ENCODE data around the gene HACD3. TPM values are rescaled to one million over a fixed set of nuclear protein-coding genes. Genes with fewer than 3 reads are reported as not detected.
"Not testable (repeated sequence)": the region's sequence is repeated elsewhere in the genome, so short reads cannot be mapped to it uniquely, and the experiment has no call there.

The HACD3 gene
- total RNA-seq, 2 experiments from 2014 or later = 26.1 to 29.1 TPM

DNA sequence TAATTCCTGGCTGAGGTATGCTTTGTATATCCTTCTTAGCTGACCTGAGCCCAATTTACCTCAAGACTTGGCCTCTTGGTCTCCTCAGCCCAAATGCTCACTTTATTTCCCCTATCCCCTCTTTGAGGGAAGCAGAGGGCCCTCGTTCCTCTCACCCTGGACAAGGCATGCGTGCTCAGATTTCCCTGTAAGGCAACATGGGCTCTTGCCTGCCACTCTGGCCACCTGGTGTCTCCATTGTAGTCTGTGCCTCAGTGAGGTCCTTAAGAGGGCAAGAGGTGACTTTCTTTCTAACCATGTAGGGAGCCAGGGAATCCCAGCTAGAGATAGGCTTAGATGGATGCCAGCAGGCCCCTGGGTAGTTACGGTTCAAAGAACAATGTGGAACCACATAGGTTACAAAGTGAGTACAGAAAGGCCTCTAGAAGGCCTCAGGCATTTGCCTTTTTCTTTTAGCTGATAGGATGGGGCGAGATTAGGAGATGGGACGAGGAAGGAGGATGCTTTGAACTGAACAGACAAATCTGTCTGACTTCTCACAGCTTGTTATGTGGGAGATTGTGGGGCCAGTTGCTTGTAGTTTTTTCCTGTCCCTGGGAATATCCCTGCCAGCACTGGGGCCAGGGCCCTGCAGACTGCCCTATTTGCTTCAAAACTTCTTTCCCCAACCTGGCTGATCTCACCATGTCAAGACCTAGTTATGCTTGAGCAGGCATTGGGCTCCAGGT lies 81.8 kb downstream of the HACD3 start:
- peak overlapping the region; percentile 97 for H3K4me3 Mint-ChIP-seq
- H3K36me3 Mint-ChIP-seq = peaks cover 1% of the 10 kb centered on the region
- no peaks in the 10 kb centered on the region for H3K27me3 Mint-ChIP-seq
- peaks cover 27% of the 10 kb centered on the region for H3K4me1 Mint-ChIP-seq (ENCODE audit: low read depth)
- CTCF ChIA-PET = interaction anchor here (0.7 to 2.7 kb wide), 6 partner anchors 10 to 251 kb away, joined by 3 to 14 read pairs (median 4); no protein-coding TSS in a partner anchor
- no peaks in the 10 kb centered on the region for H3K9me3 Mint-ChIP-seq
- intact Hi-C loops (cut with micrococcal nuclease) = loop anchor here (1.0 to 10.0 kb wide), 2 partner anchors 95 to 683 kb away; partner anchors contain the start of genes DIS3L and DPP8
- DNase-seq = no peak
- peak overlapping the region; percentile 97 for H3K27ac Mint-ChIP-seq
- POLR2A ChIA-PET = interaction anchor here (1.6 to 2.5 kb wide), 4 partner anchors 9 to 221 kb away, joined by 5 to 11 read pairs (median 8); partner anchors contain the start of genes HACD3 and SLC24A1

DNA sequence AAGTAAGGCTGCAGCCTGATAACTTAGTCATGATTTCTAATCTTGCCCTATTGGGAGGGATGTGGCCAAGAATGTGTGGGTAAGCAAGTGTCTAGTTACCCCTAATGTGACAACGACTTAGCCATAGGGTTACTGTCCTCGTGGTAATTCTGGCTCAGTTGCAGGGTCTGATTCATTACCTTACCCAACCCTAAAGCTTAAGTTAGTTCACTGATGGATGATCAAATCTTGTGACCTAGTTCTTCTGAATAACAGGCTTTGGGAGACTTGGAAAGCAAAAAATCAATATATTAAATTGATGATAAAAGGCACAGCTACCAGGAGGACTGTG lies 82.3 kb downstream of the HACD3 start:
- H3K9me3 Mint-ChIP-seq = no peaks in the 10 kb centered on the region
- H3K36me3 Mint-ChIP-seq = peaks cover 1% of the 10 kb centered on the region
- H3K4me3 Mint-ChIP-seq = no peak overlapping the region
- CTCF ChIA-PET = interaction anchor here (0.7 to 2.7 kb wide), 5 partner anchors 10 to 250 kb away, joined by 3 to 14 read pairs (median 3); no protein-coding TSS in a partner anchor
- H3K27me3 Mint-ChIP-seq = no peaks in the 10 kb centered on the region
- intact Hi-C loops (cut with micrococcal nuclease) = loop anchor here (10.0 kb wide), 1 partner anchor 682 kb away; the partner anchor contains the start of gene DIS3L
- POLR2A ChIA-PET = interaction anchor here (1.9 to 2.5 kb wide), 2 partner anchors 9 to 82 kb away, joined by 7 to 11 read pairs; partner anchors contain the start of genes HACD3 and SLC24A1
- DNase-seq = no peak
- no peak overlapping the region for H3K27ac Mint-ChIP-seq
- H3K4me1 Mint-ChIP-seq (ENCODE audit: low read depth) = peaks cover 27% of the 10 kb centered on the region

DNA sequence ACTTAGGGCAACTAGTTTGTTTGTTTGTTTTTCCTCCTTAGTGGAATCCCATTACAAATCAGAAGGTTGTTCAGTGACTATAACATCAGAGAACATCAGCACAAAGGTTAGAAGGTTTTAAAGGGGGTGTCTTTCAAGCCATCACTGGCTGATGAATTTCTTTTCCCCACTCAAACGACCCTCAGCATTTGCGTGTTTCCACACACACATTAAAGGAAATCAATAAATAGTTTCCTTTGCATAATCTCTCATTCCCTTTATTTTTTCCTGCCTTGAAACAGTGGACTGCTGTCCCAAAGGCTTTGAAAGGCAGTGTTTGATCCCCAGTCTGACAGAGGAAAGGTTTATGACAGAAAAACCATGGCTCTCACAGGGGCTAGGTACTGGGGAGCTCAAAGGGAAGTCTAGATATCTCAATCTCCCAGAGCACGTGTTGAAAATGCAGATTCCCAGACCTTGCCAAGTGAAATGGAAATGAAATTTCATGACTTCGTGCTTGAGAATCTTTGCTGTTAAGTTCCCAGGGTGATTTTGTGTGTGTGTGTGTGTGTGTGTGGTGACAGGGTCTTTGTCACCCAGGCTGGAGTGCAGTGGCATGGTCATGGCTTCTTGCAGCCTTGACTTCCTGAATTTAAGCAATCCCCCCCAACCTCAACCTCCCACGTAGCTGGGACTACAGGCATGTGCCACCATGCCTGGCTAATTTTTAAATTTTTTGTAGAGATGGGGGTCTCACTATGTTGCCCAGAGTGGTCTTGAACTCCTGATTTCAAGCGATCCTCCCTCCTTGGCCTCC lies 82.9 kb downstream of the HACD3 start:
- Mint-ChIP-seq H3K4me3 (no peak overlapping the region), H3K36me3 (peaks cover 1% of the 10 kb centered on the region), H3K9me3 (no peaks in the 10 kb centered on the region), H3K4me1 (ENCODE audit: low read depth) (peaks cover 22% of the 10 kb centered on the region), H3K27ac (no peak overlapping the region), H3K27me3 (no peaks in the 10 kb centered on the region)
- ChIA-PET POLR2A (no interaction called here), CTCF (interaction anchor here (0.7 to 1.8 kb wide), 4 partner anchors 17 to 249 kb away, joined by 3 read pairs; no protein-coding TSS in a partner anchor)
- DNase-seq = no peak
- intact Hi-C loops (cut with micrococcal nuclease) = loop anchor here (10.0 kb wide), 1 partner anchor 682 kb away; the partner anchor contains the start of gene DIS3L

DNA sequence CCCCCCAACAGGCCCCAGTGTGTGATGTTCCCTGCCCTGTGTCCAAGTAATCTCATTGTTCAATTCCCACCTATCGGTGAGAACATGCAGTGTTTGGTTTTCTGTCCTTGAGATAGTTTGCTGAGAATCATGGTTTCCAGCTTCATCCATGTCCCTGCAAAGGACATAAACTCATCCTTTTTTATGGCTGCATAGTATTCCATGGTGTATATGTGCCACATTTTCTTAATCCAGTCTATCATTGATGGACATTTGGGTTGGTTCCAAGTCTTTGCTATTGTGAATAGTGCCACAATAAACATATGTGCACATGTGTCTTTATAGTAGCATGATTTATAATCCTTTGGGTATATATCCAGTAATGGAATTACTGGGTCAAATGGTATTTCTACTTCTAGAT lies 85.6 kb downstream of the HACD3 start:
- H3K4me3 Mint-ChIP-seq; DNase-seq; H3K36me3 Mint-ChIP-seq; H3K27ac Mint-ChIP-seq; CTCF ChIA-PET; H3K27me3 Mint-ChIP-seq; H3K9me3 Mint-ChIP-seq; H3K4me1 Mint-ChIP-seq (ENCODE audit: low read depth); POLR2A ChIA-PET: not testable (repeated sequence)
- intact Hi-C loops (cut with micrococcal nuclease) = loop anchor here (10.0 kb wide), 1 partner anchor 679 kb away; the partner anchor contains the start of gene DIS3L

DNA sequence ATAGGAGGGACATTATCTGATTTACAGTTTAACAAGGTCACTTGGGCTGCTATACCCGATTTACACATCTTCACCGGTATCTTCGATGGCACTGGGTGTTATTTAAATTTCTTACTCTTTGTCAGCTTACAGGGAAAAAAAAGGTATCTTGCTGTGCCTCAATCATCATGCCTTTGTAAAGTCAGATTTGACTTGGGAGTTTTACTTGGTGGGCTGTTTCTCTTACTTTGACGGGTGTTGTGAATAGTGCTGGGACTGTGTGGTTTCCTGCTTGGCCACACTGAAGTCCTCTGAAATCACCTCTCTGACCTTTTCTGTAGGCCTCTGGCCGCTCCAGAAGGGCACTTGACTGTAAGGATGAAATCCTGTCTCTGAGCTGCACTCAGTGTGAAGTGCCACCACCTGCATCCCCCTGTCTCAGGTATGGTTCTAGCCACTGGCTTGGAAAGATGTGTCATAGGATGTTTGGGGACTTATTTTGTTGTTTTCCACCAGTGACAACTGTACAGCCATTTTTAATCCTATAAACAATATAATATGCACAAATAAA lies 88.4 kb downstream of the HACD3 start:
- CTCF ChIA-PET = no interaction called here
- intact Hi-C loops (cut with micrococcal nuclease) = loop anchor here (10.0 kb wide), 1 partner anchor 676 kb away; the partner anchor contains the start of gene DIS3L
- POLR2A ChIA-PET = interaction anchor here (0.5 kb wide), 1 partner anchor 16 kb away, joined by 4 read pairs; no protein-coding TSS in a partner anchor

DNA sequence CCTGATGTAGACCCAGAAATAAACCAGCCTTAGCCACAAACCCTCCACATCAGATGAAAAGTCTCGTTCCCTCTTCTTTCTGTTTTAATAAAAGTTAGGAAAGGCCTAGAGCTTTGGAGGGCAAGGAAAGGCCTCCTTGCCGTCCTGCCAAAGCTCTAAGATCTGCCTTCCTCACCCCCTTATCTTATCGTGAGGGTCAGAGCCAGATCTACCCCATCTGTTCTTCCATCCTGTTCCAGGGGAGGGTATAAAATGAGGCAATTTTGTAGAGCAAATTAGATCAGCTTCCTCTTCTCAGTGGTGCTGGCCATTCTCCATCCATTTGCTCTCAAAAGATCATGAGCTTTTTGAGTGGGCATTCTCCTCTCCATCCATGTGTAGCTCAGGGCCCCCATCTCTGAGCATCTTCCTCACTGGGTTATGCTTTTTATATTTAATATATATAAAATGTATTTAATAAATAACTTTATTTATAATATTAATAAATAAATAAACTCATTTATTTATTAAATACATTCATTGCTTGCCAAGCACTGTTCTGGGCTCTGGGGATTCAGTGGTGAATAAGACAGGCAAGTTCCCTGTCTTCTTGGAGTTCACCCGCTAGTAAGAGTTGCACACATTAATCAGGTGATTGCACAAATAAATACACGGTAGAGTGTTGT lies 89.5 kb downstream of the HACD3 start:
- CTCF ChIA-PET = no interaction called here
- intact Hi-C loops (cut with micrococcal nuclease) = loop anchor here (10.0 kb wide), 1 partner anchor 675 kb away; the partner anchor contains the start of gene DIS3L

More for the DNA sequence above, 88.4 kb downstream of the HACD3 start:
- no peak for DNase-seq
- Mint-ChIP-seq H3K27me3 (no peaks in the 10 kb centered on the region), H3K4me1 (ENCODE audit: low read depth) (no peaks in the 10 kb centered on the region), H3K4me3 (no peak overlapping the region), H3K36me3 (peaks cover 1% of the 10 kb centered on the region), H3K9me3 (no peaks in the 10 kb centered on the region), H3K27ac (no peak overlapping the region)

DNA sequence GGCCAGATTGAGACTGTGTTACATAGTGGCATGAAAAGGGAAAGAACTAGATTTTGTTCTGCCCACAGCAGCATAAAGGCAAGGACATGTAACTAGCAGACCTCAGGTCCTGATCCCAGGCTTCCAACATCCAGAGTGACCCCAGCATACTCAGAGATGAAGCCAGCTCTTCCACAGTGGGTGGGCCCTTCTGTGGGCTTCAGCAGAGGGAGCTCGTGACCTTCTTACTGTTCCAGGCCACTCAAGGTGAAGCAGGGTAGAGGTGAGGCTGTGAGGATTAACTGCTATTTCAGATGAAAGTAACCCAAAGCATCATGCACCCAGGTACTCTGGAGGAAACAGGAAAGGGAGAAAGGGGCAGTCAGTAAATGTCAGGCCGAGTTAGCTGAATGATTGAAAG lies 90.6 kb downstream of the HACD3 start:
- Mint-ChIP-seq H3K27ac (no peak overlapping the region), H3K4me1 (ENCODE audit: low read depth) (no peaks in the 10 kb centered on the region), H3K4me3 (no peak overlapping the region), H3K36me3 (peaks cover 11% of the 10 kb centered on the region), H3K27me3 (no peaks in the 10 kb centered on the region), H3K9me3 (no peaks in the 10 kb centered on the region)
- no peak for DNase-seq
- POLR2A ChIA-PET = interaction anchor here (1.8 kb wide), 1 partner anchor 9 kb away, joined by 7 read pairs; the partner anchor contains the start of gene INTS14
- CTCF ChIA-PET = interaction anchor here (1.5 kb wide), 1 partner anchor 17 kb away, joined by 4 read pairs; no protein-coding TSS in a partner anchor
- intact Hi-C loops (cut with micrococcal nuclease) = no loop called here

More for the DNA sequence above, 89.5 kb downstream of the HACD3 start:
- no peaks in the 10 kb centered on the region for H3K9me3 Mint-ChIP-seq
- POLR2A ChIA-PET = no interaction called here
- no peak overlapping the region for H3K4me3 Mint-ChIP-seq
- no peak for DNase-seq
- no peaks in the 10 kb centered on the region for H3K4me1 Mint-ChIP-seq (ENCODE audit: low read depth)
- H3K27ac Mint-ChIP-seq = no peak overlapping the region
- no peaks in the 10 kb centered on the region for H3K27me3 Mint-ChIP-seq
- peaks cover 5% of the 10 kb centered on the region for H3K36me3 Mint-ChIP-seq

DNA sequence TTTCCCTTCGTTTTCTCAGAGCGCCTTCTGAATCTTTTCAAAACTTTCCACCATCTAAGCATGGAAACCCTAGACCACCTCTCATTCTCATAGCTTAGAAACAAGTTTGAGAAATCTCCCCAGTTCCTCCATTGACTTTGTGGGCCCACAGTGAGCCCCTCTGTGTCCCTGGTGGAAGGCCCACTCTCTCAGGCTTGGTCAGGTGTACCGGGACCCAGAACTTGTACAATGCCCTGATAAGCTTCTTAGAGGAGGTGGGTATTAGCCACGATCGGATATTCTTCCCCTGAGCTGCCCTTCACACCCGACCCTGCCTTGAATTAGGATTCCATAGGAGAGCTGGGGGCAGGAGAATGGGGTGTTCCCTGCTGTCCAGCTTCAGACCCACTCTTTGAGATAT lies 91.4 kb downstream of the HACD3 start, which contains the start of gene SLC24A1:
Gene SLC24A1 (plus strand): TSS at position 301 of the 400 bp plus-strand sequence. CDS start 2,143 bp downstream, outside the sequence.
- Mint-ChIP-seq H3K27ac (no peak within 1 kb of the TSS), H3K36me3 (peaks cover 10% of the 10 kb centered on the region), H3K27me3 (no peaks in the 10 kb centered on the region), H3K4me1 (ENCODE audit: low read depth) (no peaks in the 10 kb centered on the region), H3K4me3 (no peak within 1 kb of the TSS), H3K9me3 (no peaks in the 10 kb centered on the region)
- POLR2A ChIA-PET = interaction anchor here (1.8 kb wide), 1 partner anchor 10 kb away, joined by 7 read pairs; the partner anchor contains the start of gene INTS14
- intact Hi-C loops (cut with micrococcal nuclease) = no loop called here
- CTCF ChIA-PET = interaction anchor here (1.5 kb wide), 1 partner anchor 16 kb away, joined by 4 read pairs; no protein-coding TSS in a partner anchor
- no peak for DNase-seq

DNA sequence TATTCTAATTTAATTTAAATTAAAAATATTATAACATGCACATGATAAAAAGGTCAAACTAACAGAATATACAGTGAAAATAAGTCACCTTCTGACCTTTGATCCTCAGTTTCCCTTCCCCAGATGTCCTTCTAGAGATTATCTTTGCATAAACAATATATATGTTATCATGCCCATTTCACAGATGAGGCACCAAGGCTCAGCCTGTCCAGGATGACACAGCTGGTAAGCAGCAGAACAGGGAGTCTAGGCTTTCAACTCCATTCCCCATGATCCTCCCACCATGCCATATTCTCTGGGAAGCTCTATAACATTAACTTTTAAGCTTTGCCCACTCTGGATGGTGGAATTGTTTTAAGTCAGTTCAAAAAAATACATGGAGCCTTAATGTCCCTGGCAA lies 92.8 kb downstream of the HACD3 start:
- POLR2A ChIA-PET = no interaction called here
- Mint-ChIP-seq H3K27ac (no peak overlapping the region), H3K9me3 (no peaks in the 10 kb centered on the region), H3K36me3 (peaks cover 10% of the 10 kb centered on the region), H3K4me3 (no peak overlapping the region), H3K27me3 (no peaks in the 10 kb centered on the region), H3K4me1 (ENCODE audit: low read depth) (no peaks in the 10 kb centered on the region)
- CTCF ChIA-PET = interaction anchor here (1.6 kb wide), 1 partner anchor 15 kb away, joined by 6 read pairs; no protein-coding TSS in a partner anchor
- intact Hi-C loops (cut with micrococcal nuclease) = no loop called here
- DNase-seq = no peak

DNA sequence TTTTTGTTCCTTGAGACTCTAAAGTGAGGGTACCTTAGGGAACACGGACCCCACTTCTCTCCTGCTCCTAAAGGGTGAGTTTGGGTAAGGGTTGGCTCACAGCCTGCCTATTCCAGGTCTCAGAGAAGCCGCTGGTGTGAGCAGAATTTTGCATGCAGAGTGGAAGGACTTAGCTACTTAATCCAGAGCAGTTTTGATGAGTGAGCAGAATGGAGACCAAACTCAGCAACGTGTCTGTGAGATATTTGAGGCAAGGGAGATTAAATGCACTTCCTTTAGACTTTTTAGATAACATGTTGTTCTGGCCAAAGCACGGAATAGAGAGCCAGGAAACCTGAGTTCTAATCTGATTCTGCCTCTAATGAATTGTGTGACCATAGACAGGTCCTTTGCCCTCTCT lies 96.6 kb downstream of the HACD3 start:
- no peak for DNase-seq
- H3K36me3 Mint-ChIP-seq = peaks cover 10% of the 10 kb centered on the region
- peaks cover 16% of the 10 kb centered on the region for H3K4me1 Mint-ChIP-seq (ENCODE audit: low read depth)
- no peak overlapping the region for H3K4me3 Mint-ChIP-seq
- POLR2A ChIA-PET = no interaction called here
- intact Hi-C loops (cut with micrococcal nuclease) = no loop called here
- H3K27me3 Mint-ChIP-seq = no peaks in the 10 kb centered on the region
- H3K27ac Mint-ChIP-seq = no peak overlapping the region
- H3K9me3 Mint-ChIP-seq = no peaks in the 10 kb centered on the region
- CTCF ChIA-PET = no interaction called here
